HG02884 (cell line): ENCODE results near the gene GRAMD4.
"Not testable (repeated sequence)": the region's sequence is repeated elsewhere in the genome, so short reads cannot be mapped to it uniquely, and the experiment has no call there.

Experiments
- ATAC-seq: cut with Tn5 transposase; IDR thresholded peaks from one replicate; pipeline ENCODE4 v1.9.1; 2021; ENCODE audit warnings: mild to moderate bottlenecking, moderate library complexity; ENCODE audit not compliant: unreplicated experiment

GRAMD4 gene

GRCh38 chr22:46617986-46618647, 2.1 kb upstream of the GRAMD4 start:
- no peak for ATAC-seq

GRCh38 chr22:46618667-46619066, 1.5 kb upstream of the GRAMD4 start:
- ATAC-seq: no peak

- ATAC-seq: no peak
Observed at GRCh38 chr22:46619240-46619829, 851 bp upstream of the GRAMD4 start.

- ATAC-seq: no peak
Observed at GRCh38 chr22:46620588-46621242, 529 bp downstream of the GRAMD4 start.

GRCh38 chr22:46621243-46621930, 1.2 kb downstream of the GRAMD4 start:
- ATAC-seq: not testable (repeated sequence)

- ATAC-seq: no peak
Observed at GRCh38 chr22:46622081-46622521, 1.9 kb downstream of the GRAMD4 start.

GRCh38 chr22:46625113-46625842, 5.1 kb downstream of the GRAMD4 start:
- no peak for ATAC-seq

- no peak for ATAC-seq
Observed at GRCh38 chr22:46625843-46626349, 5.7 kb downstream of the GRAMD4 start.

- no peak for ATAC-seq
Observed at GRCh38 chr22:46626356-46626755, 6.2 kb downstream of the GRAMD4 start.

GRCh38 chr22:46626911-46627805, 7.0 kb downstream of the GRAMD4 start:
- no peak for ATAC-seq

- ATAC-seq: no peak
Observed at GRCh38 chr22:46627806-46628482, 7.8 kb downstream of the GRAMD4 start.

GRCh38 chr22:46628756-46629155, 8.6 kb downstream of the GRAMD4 start:
- no peak for ATAC-seq

GRCh38 chr22:46629291-46629690, 9.1 kb downstream of the GRAMD4 start:
- ATAC-seq: no peak

- ATAC-seq: no peak
Observed at GRCh38 chr22:46631113-46631512, 10.9 kb downstream of the GRAMD4 start.

GRCh38 chr22:46632646-46633249, 12.6 kb downstream of the GRAMD4 start:
- no peak for ATAC-seq

- no peak for ATAC-seq
Observed at GRCh38 chr22:46633334-46633890, 13.2 kb downstream of the GRAMD4 start.

- ATAC-seq: no peak
Observed at GRCh38 chr22:46634011-46634699, 14.0 kb downstream of the GRAMD4 start.
